GM12874 (cell line): Measurements from ENCODE around the gene ELL.

Source experiments
- TF ChIP-seq, protein P1 (sequence below): IDR thresholded peaks from 2 replicates; pipeline ENCODE4 v1.5.1; 2011; ENCODE audit warnings: low read depth, mild to moderate bottlenecking, control low read depth, low read length, moderate library complexity; ENCODE audit not compliant: insufficient read depth

ELL gene

DNA sequence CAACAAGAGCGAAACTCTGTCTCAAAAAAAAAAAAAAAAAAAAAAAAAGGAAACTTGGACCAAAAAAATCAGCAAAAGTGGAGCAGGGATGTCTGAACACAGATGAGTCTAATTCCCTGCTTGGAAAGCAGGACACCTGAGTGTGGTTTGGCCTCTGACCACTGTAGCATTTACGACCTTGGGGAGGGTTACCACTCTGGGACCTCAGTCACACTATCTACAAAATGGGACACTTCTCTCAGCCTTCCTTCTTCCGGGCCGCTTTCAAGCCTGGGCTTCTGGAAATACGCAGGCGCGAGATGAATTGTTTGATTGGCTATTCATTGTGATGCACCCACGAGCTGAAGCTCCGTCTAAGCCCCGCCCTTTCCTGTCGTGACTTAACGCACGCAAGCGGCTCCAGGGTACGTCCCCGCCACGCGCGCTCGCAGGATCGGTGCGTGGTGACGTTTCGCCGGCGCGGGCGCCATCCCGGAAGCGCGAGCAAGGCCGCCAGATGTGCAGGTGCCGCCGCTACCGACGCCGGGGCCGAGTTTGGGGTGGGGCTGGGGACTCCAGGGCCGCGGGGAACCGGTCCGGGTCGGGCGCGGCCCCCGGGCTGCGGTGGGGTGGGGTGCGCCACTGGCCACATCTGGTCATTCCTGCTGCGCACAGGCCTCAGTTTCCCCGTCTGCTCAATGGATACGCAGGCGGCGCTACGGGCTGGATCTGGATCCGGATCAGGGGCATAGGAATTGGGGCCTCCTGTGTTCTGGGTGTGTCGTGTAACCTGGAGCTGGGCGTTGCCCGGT is 35.7 kb upstream of the ELL start, which contains the start of gene KXD1:
Gene KXD1 (plus strand): TSS at position 460 of the 791 bp plus-strand sequence. CDS start 4,187 bp downstream, outside the sequence.
- TF ChIP-seq, protein P1, sequence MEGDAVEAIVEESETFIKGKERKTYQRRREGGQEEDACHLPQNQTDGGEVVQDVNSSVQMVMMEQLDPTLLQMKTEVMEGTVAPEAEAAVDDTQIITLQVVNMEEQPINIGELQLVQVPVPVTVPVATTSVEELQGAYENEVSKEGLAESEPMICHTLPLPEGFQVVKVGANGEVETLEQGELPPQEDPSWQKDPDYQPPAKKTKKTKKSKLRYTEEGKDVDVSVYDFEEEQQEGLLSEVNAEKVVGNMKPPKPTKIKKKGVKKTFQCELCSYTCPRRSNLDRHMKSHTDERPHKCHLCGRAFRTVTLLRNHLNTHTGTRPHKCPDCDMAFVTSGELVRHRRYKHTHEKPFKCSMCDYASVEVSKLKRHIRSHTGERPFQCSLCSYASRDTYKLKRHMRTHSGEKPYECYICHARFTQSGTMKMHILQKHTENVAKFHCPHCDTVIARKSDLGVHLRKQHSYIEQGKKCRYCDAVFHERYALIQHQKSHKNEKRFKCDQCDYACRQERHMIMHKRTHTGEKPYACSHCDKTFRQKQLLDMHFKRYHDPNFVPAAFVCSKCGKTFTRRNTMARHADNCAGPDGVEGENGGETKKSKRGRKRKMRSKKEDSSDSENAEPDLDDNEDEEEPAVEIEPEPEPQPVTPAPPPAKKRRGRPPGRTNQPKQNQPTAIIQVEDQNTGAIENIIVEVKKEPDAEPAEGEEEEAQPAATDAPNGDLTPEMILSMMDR: no peak

DNA sequence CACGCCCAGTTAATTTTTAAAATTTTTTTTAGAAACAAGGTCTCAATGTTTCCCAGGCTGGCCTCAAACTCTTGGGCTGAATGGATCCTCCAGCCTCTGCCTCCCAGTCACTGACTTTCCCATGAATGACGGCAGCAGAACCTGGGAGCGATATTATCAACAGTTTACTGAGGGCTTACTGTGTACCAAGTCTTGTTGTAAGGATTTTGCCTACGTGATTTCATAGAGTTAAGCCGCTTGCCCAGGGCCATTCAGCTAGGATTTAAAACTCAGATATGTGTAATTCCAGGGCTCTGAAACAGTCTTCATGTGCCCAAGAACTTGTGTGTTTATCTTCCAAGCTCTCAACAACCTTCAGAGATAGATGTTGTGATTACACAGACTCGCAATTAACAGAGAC is 29.8 kb upstream of the ELL start:
- TF ChIP-seq, protein P1: no peak

DNA sequence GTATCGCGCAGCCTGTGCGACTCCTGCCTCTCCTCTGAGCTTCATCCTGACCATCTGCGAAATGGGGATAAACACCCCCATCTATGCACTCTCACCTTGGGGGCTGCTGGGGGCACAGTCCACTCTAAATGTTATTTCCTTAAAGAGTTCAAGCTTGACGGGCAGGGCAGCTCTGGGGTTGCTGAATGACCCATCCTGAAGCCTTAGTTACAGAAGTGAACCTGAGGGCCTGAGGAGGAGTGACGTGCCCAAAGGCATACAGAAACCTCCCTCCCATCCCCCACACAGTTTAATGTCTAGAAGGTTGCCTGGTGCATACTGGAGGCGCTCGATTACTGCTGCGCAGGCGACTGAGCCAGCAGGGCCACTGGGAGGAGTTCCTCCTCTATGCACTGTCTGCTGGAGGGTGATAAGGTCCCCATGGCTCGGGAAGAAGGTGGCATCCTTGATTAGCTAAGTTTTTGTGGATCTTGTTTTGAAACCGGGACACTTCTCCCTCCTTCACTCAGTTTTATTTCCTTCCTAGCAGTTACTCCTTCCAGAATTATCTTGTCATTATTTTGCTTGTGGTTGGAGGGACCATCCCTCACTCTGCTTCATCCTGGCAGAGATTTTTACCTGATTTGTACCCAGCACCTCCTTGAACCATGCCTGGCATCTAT is 22.1 kb upstream of the ELL start:
- TF ChIP-seq, protein P1: 0 out of 2 replicates have a peak, but pooled peaks have one; percentile 3

DNA sequence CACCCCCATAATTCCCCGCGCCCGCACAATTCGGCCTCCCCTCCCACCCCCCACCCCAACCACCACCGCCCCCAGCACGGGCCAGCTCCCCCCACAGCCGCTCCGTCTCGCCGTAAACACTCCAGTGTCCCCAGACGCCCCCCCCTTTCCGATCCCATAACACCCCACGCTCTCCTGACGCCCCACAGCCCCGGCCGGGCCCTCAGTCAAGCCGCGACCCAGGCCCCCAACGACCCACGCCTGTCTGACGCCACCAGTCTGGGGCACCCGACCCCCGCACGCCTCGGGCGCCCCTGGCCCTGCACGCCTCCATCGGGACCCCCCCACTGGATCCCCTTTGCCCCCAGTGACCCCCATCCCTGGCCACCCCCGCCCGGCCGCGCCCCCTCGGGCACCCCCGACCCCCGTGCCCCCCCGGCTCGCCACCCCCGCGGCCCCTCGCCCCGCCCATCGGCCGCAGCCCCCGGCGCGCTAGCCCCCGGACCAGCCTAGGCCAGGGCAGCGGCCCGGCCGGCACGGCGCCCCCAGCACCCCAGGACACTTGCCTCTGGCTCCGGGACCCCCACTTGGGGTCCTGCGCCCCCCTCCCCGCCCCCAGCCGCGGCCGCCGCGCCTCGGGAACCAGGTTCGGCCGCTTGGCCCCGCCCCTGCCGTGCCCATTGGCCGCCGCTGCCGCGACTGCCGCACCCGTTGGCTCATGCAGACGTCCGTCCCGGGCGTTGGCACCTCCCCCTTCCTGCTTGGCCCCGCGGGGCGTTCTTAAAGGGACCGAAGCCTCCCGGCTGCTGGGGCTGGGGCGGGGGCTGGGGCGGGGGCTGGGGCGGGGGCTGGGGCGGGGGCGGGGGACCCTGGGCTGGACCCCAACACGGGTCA is 21.3 kb upstream of the ELL start, which contains the start of gene FKBP8:
Gene FKBP8 (minus strand): TSS at position 633 of the 873 bp plus-strand sequence. CDS start 1,603 bp downstream, outside the sequence.
- TF ChIP-seq, protein P1: no peak

DNA sequence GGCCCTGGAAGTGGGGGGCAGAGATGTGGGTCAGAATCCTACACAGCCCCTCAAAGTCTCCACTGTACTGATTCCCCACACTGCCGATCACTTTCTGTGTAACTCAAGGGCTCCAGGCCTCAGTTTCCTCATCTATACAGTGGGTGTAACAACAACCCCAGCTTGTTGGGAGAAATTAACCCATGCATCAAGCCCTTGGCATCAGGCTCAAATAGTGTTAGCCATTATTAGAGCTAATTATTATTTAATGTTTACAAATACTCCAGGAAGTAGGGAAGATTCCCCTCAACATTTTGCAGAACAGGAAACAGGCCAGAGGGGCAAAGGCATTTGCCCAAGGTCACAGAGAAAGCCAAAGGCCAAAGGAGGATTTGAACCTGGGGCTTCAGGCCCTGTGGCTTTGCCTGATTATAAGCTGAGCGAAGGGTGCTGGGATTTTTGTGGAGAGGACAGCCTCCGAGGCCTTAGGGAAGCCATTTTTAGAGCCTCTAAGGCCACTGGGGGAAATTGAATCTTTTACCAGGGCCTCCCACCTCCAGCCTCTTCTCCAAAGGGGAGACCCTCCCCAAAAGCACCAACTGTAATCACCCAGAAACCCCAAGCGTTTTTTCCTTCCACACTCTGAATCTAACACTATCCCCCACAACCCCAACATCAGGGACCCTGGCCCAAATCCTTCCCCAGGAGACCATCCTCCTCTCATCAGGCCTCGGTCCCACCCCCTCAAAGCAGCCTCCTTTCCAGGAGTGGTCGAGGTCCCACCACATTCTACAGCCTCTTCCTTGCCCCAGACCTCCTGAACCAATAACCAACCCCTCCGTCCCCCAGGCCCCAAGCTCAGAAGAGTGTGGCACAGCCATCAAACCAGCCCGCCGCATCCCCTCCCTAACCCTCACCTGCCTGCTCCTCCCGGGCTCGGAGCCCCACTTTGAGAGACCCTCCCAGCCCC is 20.4 kb upstream of the ELL start:
- TF ChIP-seq, protein P1: no peak

DNA sequence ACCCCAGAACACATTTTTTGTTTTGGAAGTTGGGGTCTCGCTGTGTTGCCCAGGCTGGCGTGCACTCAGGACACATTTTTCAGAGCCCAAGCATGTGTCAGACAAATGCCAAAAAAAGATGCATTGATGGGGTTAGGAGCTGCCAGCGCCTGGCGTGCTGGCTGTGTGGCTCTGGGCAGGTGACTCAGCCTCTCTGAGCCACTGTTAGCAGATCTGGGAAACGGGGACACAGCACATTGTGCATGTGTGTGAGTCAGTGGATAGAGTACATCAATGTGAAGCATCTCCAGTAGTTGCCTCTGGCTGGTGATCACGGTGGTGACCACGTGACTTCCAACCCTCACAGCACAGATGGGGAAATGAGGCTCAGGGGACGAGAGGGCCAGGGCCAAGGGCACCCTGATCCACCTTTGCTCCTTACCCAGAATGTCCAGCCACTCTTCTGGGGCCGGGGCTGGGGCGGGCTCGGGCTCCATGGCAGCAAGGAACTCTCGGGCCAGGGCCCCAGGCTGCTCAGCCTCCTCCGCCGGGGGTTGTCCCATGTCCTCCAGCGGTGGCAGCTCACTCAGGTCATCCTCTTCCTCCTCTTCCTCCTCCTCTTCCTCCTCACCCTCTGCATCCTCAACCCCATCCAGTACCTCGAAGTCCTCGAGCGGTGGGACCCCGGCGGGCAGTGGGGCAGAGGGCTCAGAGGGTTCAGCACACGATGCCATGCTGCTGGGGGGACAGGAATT is 19.6 kb upstream of the ELL start:
- TF ChIP-seq, protein P1: no peak
